GM21528 (cell line): ENCODE results near the gene UTP4.

Source experiments
- ATAC-seq: cut with Tn5 transposase; IDR thresholded peaks from one replicate; pipeline ENCODE4 v1.9.1; 2021; ENCODE audit warnings: mild to moderate bottlenecking, moderate library complexity; ENCODE audit not compliant: unreplicated experiment, low FRiP score

The UTP4 gene

GRCh38 chr16:69201291-69201690 lies 68.8 kb downstream of the UTP4 start:
- ATAC-seq: no peak

DNA sequence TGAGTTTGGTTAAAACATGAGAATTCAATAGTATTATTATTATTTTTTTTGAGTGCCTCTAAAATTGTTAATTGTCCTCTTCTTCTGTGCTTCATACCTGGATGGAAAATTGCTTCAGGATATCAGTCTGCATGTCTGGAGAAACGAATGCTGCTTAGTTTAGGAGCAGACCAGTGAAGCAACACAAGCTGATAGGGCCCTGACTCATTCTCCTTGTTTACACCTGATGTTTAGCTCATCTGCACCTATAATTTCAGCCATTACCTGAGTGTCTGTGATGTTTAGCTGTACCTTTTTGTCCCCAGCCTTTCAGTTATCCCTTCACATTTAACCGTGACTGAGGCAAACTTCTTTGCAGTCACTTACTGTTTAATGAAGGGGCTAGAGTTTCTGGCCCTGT lies 69.3 kb downstream of the UTP4 start:
- no peak for ATAC-seq

DNA sequence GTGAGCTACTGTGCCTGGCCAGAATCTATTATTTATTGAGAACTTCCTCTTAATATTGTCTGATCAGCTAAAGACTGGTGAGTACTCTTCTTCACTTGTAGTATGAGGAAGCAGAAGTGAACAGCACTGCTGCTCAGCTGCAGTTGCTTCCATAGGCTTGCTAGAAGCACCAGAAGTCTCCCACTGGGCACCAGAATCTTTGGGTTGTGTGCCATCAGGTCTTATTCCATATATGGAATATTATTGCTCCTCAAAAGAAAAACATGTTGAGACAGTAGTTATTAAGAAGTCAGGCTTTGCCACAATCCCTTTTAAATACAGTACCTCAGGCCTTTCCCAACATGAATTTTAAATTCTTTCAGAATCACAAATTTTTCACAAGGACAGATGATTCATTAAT lies 71.7 kb downstream of the UTP4 start:
- ATAC-seq: no peak

DNA sequence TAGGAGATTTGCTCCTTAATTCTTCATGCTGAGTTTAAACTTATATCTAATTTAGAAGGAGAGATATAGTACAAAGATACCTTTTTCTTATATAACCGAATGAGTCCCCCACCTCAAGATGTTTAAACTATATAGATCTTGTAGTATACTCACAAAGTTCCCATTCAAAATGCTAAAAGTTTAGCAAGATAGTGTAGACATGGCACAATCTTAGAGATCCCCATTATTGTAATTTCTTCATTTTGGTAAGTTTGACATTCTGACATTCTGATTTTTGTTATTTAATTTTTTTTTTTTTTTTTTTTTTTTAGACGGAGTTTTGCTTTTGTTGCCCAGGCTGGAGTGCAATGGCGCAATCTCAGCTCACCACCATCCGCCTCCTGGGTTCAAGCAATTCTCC lies 77.3 kb downstream of the UTP4 start:
- ATAC-seq: no peak

DNA sequence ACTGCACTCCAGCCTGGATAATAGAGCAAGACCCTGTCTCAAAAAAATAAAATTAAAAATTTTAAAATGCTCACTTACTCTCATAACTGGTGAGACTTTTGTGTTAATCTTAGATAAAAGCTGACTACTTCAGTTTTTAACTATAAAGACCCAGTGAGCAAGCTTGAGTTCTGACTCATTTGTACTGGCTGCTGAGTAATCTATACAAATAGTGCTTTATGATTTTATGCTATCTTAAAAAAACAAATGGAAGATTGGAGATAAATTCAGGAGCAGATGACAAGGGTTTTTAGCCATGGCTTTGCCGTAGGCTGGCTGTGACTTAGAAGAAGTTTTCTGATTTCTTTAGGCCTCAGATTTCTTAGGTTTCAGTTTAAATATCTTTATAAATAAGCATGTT lies 85.0 kb downstream of the UTP4 start:
- ATAC-seq: no peak
